ENCODE measurements around the gene TOMM20.

DNA sequence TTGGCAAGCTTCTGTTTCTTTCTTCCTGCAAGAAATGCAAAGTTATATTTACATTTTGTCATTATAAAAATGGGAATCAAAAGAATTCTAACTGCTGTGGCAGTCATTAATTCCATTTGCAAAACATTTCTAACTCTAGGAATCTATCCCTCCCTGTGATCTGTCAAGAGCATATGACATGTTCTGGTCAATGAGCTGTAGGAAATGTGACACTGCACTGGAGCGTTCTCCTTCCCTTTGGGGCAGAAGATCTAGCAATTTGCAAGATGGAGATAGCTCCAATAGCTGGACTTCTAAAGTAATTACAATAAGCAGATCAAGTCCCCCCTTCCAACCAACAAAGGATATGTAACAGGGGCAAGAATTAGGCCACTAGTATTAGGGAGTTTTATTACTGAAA lies 6.3 kb downstream of the TOMM20 start:
- TF ChIP-seq EZH2 (IDR thresholded peaks at IDR 0.05), result no peak
- no peak for TF ChIP-seq POLR2AphosphoS5 (IDR thresholded peaks at IDR 0.05; ENCODE audit: borderline replicate concordance, low read depth, low read length)
- no peak for TF ChIP-seq FOXP2 (optimal IDR thresholded peaks at IDR 0.05; ENCODE audit: control extremely low read depth, extremely low read length, insufficient read depth)

Data from SK-N-MC (cell line).